Sigmoid colon (tissue), 4 donors: ENCODE data around the gene ACSL1.

Source experiments
- EP300 ChIP-seq, 4 donors: sonication (generic); formaldehyde crosslinking; IDR thresholded peaks; one replicate each; pipeline ENCODE4 v1.6.1; 2017; ENCODE audit warnings: antibody characterized with exemption in 4 of 4
- POLR2AphosphoS5 ChIP-seq, 4 donors: sonication (generic); formaldehyde crosslinking; IDR thresholded peaks; one replicate each; pipeline ENCODE4 v1.6.1; 2017; ENCODE audit warnings: antibody characterized with exemption in 4 of 4
- TF ChIP-seq, protein P1 (sequence below), 4 experiments: fragments of 450-650 bp in 3 of 4; fragments of 200-600 bp in 1 of 4; IDR thresholded peaks; one replicate each; pipeline ENCODE4 v1.5.1; 2016 to 2019; ENCODE audit warnings: antibody characterized with exemption in 4 of 4, mild to moderate bottlenecking in 3 of 4, moderate library complexity in 2 of 4

DNA sequence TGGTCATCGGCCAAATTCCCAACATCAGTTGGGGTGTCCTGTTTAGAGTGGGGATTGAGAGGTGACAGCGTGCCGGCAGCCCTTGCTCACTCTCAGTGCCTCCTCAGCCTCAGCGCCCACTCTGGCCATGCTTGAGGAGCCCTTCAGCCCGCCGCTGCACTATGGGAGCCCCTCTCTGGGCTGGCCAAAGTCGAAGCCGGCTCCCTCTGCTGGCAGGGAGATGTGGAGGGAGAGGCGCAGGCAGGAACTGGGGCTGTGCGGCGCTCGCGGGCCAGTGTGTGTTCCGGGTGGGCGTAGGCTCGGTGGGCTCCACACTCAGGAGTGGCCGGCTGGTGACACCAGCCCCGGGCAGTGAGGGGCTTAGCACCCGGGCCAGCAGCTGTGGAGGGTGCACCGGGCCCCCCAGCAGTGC is 84.8 kb downstream of the ACSL1 start:
- TF ChIP-seq POLR2AphosphoS5 (IDR thresholded peaks at IDR 0.05) (no peak), EP300 (IDR thresholded peaks at IDR 0.05) (no peak)
- TF ChIP-seq, protein P1, sequence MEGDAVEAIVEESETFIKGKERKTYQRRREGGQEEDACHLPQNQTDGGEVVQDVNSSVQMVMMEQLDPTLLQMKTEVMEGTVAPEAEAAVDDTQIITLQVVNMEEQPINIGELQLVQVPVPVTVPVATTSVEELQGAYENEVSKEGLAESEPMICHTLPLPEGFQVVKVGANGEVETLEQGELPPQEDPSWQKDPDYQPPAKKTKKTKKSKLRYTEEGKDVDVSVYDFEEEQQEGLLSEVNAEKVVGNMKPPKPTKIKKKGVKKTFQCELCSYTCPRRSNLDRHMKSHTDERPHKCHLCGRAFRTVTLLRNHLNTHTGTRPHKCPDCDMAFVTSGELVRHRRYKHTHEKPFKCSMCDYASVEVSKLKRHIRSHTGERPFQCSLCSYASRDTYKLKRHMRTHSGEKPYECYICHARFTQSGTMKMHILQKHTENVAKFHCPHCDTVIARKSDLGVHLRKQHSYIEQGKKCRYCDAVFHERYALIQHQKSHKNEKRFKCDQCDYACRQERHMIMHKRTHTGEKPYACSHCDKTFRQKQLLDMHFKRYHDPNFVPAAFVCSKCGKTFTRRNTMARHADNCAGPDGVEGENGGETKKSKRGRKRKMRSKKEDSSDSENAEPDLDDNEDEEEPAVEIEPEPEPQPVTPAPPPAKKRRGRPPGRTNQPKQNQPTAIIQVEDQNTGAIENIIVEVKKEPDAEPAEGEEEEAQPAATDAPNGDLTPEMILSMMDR (IDR thresholded peaks at IDR 0.05) = no peak
